Measurements from ENCODE around the gene ADAM22.

- TF ChIP-seq CTCF (IDR thresholded peaks at IDR 0.05) (no peak), POLR2A (IDR thresholded peaks at IDR 0.05) (no peak)
Measured at GRCh38 chr7:88003581-88003980, 69.5 kb downstream of the ADAM22 start.
